A673 (cell line): Measurements from ENCODE around the gene NFASC. TPM values are rescaled to one million over a fixed set of nuclear protein-coding genes. Genes with fewer than 3 reads are reported as not detected.

Experiments
- BruUV-seq: library from RNA; stranded (reverse); fragments of 400-500 nt; replicated peaks from 2 replicates; lab custom pipeline; 2021; lab: Mats Ljungman, UMichigan
- CTCF ChIA-PET: fragments of 300-600 bp; sonication (Branson Sonifier 250); formaldehyde crosslinking; loops from one replicate; lab custom pipeline; 2022; ENCODE audit warnings: antibody characterized with exemption; lab: Charles Lee
- POLR2A ChIA-PET: fragments of 300-600 bp; sonication (Branson Sonifier 250); formaldehyde crosslinking; loops from one replicate; lab custom pipeline; 2022; ENCODE audit warnings: antibody characterized with exemption; ENCODE audit not compliant: low non-redundant PET; lab: Charles Lee
- DNase-seq: peaks from one replicate; pipeline ENCODE4 v3.0.0-alpha.2; 2015; ENCODE audit warnings: low spot score
- H3K27ac ChIP-seq: fragments of 200-600 bp; sonication (generic); 2 replicates; pipeline ENCODE4 v1.5.1; 2016; ENCODE audit warnings: mixed run types, low read depth, mild to moderate bottlenecking, mixed read lengths, antibody characterized with exemption, low read length; ENCODE audit not compliant: poor library complexity, severe bottlenecking
- H3K27me3 ChIP-seq: fragments of 200-600 bp; sonication (generic); replicated peaks from 2 replicates; pipeline ENCODE4 v1.6.1; 2017; ENCODE audit warnings: mixed run types, low read depth, mild to moderate bottlenecking, mixed read lengths, antibody characterized with exemption, low read length; ENCODE audit not compliant: insufficient read depth, poor library complexity
- H3K36me3 ChIP-seq: fragments of 200-600 bp; sonication (generic); 2 replicates; pipeline ENCODE4 v1.6.1; 2016; ENCODE audit warnings: mixed run types, mild to moderate bottlenecking, mixed read lengths, antibody characterized with exemption, low read length; ENCODE audit not compliant: insufficient read depth, poor library complexity, severe bottlenecking
- H3K4me1 ChIP-seq: fragments of 200-600 bp; sonication (generic); 2 replicates; pipeline ENCODE4 v1.6.1; 2017; ENCODE audit warnings: mixed run types, mild to moderate bottlenecking, mixed read lengths, antibody characterized with exemption, low read length; ENCODE audit not compliant: insufficient read depth, poor library complexity, severe bottlenecking
- H3K4me3 ChIP-seq: fragments of 200-600 bp; sonication (generic); 2 replicates; pipeline ENCODE4 v1.5.1; 2016; ENCODE audit warnings: low read depth, mixed run types, mild to moderate bottlenecking, mixed read lengths, low read length; ENCODE audit not compliant: poor library complexity, severe bottlenecking
- H3K9me3 ChIP-seq: fragments of 200-600 bp; sonication (generic); 2 replicates; pipeline ENCODE4 v1.6.1; 2016; ENCODE audit warnings: mixed run types, low read depth, mild to moderate bottlenecking, mixed read lengths, antibody characterized with exemption, low read length; ENCODE audit not compliant: poor library complexity, severe bottlenecking
- EZH2 ChIP-seq: fragments of 200-600 bp; sonication (generic); IDR thresholded peaks from 2 replicates; pipeline ENCODE4 v1.6.1; 2017; ENCODE audit warnings: borderline replicate concordance, low read depth, mild to moderate bottlenecking, mixed read lengths, antibody characterized with exemption, low read length; ENCODE audit not compliant: poor library complexity, severe bottlenecking
- intact Hi-C: fragments of 100-400 bp; cut with micrococcal nuclease; formaldehyde crosslinking; loops from one replicate; pipeline ENCODE4 v1.10.0; 2022; ENCODE audit not compliant: unreplicated experiment
- total RNA-seq: library from RNA; stranded (reverse); gene quantifications from 2 replicates; pipeline ENCODE4 v1.2.3, GENCODE V29; 2021
- TF ChIP-seq, protein P1 (sequence below): fragments of 300-800, 200-600 bp; sonication (generic); conservative IDR thresholded peaks from 2 replicates; pipeline ENCODE4 v1.5.1; 2017; ENCODE audit warnings: low read depth, mild to moderate bottlenecking, antibody characterized with exemption, low read length, moderate library complexity, mixed read lengths

Gene NFASC
- total RNA-seq, 1 experiment from 2014 or later = 0.24 TPM

GRCh38 chr1:204863024-204863423 lies 7.6 kb upstream of the NFASC start:
- no peaks in the 10 kb centered on the region for H3K36me3 ChIP-seq
- H3K4me3 ChIP-seq = no peak overlapping the region
- H3K4me1 ChIP-seq = no peaks in the 10 kb centered on the region
- ChIA-PET POLR2A (no interaction called here), CTCF (no interaction called here)
- no peaks in the 10 kb centered on the region for H3K9me3 ChIP-seq
- H3K27me3 ChIP-seq = peaks cover 21% of the 10 kb centered on the region
- no peak for DNase-seq
- BruUV-seq = no TSS peak
- no peak for TF ChIP-seq EZH2
- no peak overlapping the region for H3K27ac ChIP-seq
- intact Hi-C loops = no loop called here

- Histone ChIP-seq H3K27ac (no peak overlapping the region), H3K4me3 (no peak overlapping the region), H3K36me3 (no peaks in the 10 kb centered on the region), H3K27me3 (peaks cover 21% of the 10 kb centered on the region), H3K9me3 (no peaks in the 10 kb centered on the region), H3K4me1 (no peaks in the 10 kb centered on the region)
- intact Hi-C loops = no loop called here
- BruUV-seq = no TSS peak
- POLR2A ChIA-PET = no interaction called here
- CTCF ChIA-PET = no interaction called here
- DNase-seq = no peak
- TF ChIP-seq, protein P1, sequence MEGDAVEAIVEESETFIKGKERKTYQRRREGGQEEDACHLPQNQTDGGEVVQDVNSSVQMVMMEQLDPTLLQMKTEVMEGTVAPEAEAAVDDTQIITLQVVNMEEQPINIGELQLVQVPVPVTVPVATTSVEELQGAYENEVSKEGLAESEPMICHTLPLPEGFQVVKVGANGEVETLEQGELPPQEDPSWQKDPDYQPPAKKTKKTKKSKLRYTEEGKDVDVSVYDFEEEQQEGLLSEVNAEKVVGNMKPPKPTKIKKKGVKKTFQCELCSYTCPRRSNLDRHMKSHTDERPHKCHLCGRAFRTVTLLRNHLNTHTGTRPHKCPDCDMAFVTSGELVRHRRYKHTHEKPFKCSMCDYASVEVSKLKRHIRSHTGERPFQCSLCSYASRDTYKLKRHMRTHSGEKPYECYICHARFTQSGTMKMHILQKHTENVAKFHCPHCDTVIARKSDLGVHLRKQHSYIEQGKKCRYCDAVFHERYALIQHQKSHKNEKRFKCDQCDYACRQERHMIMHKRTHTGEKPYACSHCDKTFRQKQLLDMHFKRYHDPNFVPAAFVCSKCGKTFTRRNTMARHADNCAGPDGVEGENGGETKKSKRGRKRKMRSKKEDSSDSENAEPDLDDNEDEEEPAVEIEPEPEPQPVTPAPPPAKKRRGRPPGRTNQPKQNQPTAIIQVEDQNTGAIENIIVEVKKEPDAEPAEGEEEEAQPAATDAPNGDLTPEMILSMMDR = no peak
- no peak for TF ChIP-seq EZH2
Measured at GRCh38 chr1:204863730-204864129, 6.9 kb upstream of the NFASC start.

DNA sequence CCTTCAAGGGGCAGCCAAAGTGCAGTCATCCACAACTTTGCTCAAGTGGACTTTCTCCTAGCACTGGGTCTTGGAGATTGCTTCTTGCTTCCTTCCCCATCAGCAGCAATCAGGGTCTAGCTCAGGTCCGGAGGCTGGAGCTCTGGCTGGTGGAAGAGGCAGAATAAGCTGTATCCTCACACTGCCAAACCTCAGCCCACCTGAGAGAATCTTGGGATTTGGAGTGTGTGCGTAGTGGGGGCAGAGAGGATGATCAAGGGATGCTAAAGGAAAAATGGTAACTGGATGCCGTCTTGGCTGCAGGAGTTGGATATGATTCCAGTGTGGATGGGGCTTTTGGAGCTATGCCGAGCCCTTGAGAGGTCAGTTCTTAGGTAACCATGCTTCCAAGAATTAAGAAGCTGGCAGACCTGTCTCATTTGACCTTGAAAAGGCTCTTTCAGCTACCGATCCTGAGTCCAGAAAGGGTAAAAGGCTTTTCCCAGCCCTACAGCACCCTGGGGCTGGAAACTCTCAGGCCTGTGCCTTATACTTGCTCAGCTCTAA lies 4.5 kb upstream of the NFASC start:
- Histone ChIP-seq H3K27ac (no peak overlapping the region), H3K27me3 (peaks cover 16% of the 10 kb centered on the region), H3K4me1 (no peaks in the 10 kb centered on the region), H3K36me3 (no peaks in the 10 kb centered on the region), H3K4me3 (no peak overlapping the region), H3K9me3 (no peaks in the 10 kb centered on the region)
- ChIA-PET CTCF (no interaction called here), POLR2A (no interaction called here)
- no peak for DNase-seq
- intact Hi-C loops = no loop called here
- TF ChIP-seq, protein P1 = no peak
- TF ChIP-seq EZH2 = no peak
- BruUV-seq = no TSS peak

DNA sequence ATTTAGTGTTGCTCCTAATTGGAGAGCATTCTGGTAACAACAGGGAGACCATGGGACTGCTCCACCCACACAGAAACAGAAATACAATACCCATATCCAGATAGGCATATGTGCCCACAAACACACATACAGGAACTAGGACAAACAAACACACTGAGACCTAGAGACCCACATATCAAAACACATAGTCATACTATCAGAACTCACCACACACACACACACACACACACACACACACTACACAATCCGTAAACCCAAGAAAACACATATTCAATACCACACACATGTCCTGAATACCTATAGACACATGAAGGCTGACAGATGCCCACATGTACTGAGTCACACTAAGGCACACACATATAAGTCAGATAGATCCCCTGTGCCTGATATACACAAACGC lies 3.5 kb upstream of the NFASC start:
- Histone ChIP-seq H3K4me1 (no peaks in the 10 kb centered on the region), H3K36me3 (no peaks in the 10 kb centered on the region), H3K27me3 (peaks cover 11% of the 10 kb centered on the region), H3K27ac (no peak overlapping the region), H3K4me3 (no peak overlapping the region), H3K9me3 (no peaks in the 10 kb centered on the region)
- ChIA-PET POLR2A (no interaction called here), CTCF (no interaction called here)
- no TSS peak for BruUV-seq
- intact Hi-C loops = no loop called here
- no peak for DNase-seq
- TF ChIP-seq, protein P1 = no peak
